Measurements from ENCODE around the gene DNAH17. TPM values are rescaled to one million over a fixed set of nuclear protein-coding genes. Genes with fewer than 3 reads are reported as not detected.

DNAH17 gene
- total RNA-seq = not detected in 2 replicates

- no peak for DNase-seq (ENCODE audit: low read depth)
- no peak within 1 kb of the TSS for H3K4me3 ChIP-seq (ENCODE audit: low read depth, low read length)
- TF ChIP-seq CTCF (IDR thresholded peaks at IDR 0.05; ENCODE audit: insufficient read depth, low read depth, low read length) = no peak
These were observed at the start of gene DNAH17 for GRCh38 chr17:78577296-78577695. Gene DNAH17, minus strand, starts transcription at chr17:78577396. Its CDS starts 2,339 bp downstream, at chr17:78575057.

GRCh38 chr17:78624324-78625151 lies 47.3 kb upstream of the DNAH17 start:
- no peak for TF ChIP-seq CTCF (IDR thresholded peaks at IDR 0.05; ENCODE audit: insufficient read depth, low read depth, low read length)
- no peak overlapping the region for H3K4me3 ChIP-seq (ENCODE audit: low read depth, low read length)
- DNase-seq (ENCODE audit: low read depth) = peak; percentile 34

- no peak for DNase-seq (ENCODE audit: low read depth)
- TF ChIP-seq CTCF (IDR thresholded peaks at IDR 0.05; ENCODE audit: insufficient read depth, low read depth, low read length) = no peak
- H3K4me3 ChIP-seq (ENCODE audit: low read depth, low read length) = no peak overlapping the region
These were observed 46.3 kb upstream of the DNAH17 start for GRCh38 chr17:78623541-78623940.

- no peak overlapping the region for H3K4me3 ChIP-seq (ENCODE audit: low read depth, low read length)
- TF ChIP-seq CTCF (IDR thresholded peaks at IDR 0.05; ENCODE audit: insufficient read depth, low read depth, low read length) = no peak
- no peak for DNase-seq (ENCODE audit: low read depth)
These were observed 45.5 kb upstream of the DNAH17 start for GRCh38 chr17:78622491-78623265.

GRCh38 chr17:78621720-78622490 lies 44.7 kb upstream of the DNAH17 start:
- DNase-seq (ENCODE audit: low read depth) = no peak
- no peak for TF ChIP-seq CTCF (IDR thresholded peaks at IDR 0.05; ENCODE audit: insufficient read depth, low read depth, low read length)

GRCh38 chr17:78620099-78620498 lies 42.9 kb upstream of the DNAH17 start:
- no peak for DNase-seq (ENCODE audit: low read depth)
- TF ChIP-seq CTCF (IDR thresholded peaks at IDR 0.05; ENCODE audit: insufficient read depth, low read depth, low read length) = no peak
- no peak overlapping the region for H3K4me3 ChIP-seq (ENCODE audit: low read depth, low read length)

More at GRCh38 chr17:78621720-78622490, 44.7 kb upstream of the DNAH17 start:
- H3K4me3 ChIP-seq (ENCODE audit: low read depth, low read length) = no peak overlapping the region

Data from fibroblast of villous mesenchyme (primary cell).